AG10803 (cell line): ENCODE measurements around the gene PSMA2.

Experiments
- DNase-seq: peaks from one replicate; pipeline ENCODE4 v3.0.0; 2010; ENCODE audit warnings: low read depth
- H3K4me3 ChIP-seq: 2 replicates; pipeline ENCODE4 v1.5.1; 2011; ENCODE audit warnings: mild to moderate bottlenecking, low read length, control low read depth
- TF ChIP-seq, protein P1 (sequence below): conservative IDR thresholded peaks from 2 replicates; pipeline ENCODE4 v1.5.1; 2011; ENCODE audit warnings: mild to moderate bottlenecking, low read length, control low read depth, inconsistent platforms

The PSMA2 gene

DNA sequence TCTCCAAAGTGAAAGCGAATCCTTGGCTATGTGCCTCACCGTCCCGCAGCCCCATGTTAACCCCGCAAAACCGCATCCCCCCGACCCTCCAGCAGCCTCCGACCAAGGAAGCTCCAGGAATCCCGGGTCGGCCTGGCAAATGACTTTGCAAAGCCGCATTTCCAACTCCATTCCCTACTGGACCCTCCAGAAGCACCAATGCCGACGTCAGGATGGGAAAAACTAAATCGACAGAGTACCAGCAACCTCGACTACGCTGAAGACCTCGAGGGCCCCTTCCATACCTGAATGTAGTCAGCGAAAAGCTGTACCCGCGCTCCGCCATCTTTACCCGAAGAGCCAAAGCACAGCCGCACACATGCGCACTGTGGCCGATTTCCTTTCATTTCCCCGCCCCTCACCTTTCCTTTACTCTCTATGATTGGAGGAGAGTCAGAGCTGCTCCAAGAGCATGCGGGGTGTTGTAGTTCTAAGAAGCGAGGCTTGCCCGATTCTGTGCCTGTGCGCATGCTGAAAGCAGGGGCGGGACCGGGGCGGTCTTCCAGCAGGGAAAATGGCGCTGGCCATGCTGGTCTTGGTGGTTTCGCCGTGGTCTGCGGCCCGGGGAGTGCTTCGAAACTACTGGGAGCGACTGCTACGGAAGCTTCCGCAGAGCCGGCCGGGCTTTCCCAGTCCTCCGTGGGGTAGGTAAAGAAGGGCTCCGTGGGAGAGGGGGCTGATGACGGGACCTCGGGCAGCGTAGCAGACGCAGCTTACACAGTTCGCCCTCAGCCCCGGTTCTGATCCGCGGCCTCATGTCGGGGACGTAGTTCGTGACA, at the start of gene PSMA2, which contains the start of gene MRPL32:
TSS of gene PSMA2 (minus strand) at position 341 of the 818 bp plus-strand sequence. CDS start at position 325, 16 bp downstream.
TSS of gene MRPL32 (plus strand) at position 543 of the 818 bp plus-strand sequence. CDS start at position 554, 11 bp downstream.
- TF ChIP-seq, protein P1, sequence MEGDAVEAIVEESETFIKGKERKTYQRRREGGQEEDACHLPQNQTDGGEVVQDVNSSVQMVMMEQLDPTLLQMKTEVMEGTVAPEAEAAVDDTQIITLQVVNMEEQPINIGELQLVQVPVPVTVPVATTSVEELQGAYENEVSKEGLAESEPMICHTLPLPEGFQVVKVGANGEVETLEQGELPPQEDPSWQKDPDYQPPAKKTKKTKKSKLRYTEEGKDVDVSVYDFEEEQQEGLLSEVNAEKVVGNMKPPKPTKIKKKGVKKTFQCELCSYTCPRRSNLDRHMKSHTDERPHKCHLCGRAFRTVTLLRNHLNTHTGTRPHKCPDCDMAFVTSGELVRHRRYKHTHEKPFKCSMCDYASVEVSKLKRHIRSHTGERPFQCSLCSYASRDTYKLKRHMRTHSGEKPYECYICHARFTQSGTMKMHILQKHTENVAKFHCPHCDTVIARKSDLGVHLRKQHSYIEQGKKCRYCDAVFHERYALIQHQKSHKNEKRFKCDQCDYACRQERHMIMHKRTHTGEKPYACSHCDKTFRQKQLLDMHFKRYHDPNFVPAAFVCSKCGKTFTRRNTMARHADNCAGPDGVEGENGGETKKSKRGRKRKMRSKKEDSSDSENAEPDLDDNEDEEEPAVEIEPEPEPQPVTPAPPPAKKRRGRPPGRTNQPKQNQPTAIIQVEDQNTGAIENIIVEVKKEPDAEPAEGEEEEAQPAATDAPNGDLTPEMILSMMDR: no peak
- peak within 1 kb of the TSS; percentile 86 for H3K4me3 ChIP-seq
- DNase-seq: peak; percentile 97

DNA sequence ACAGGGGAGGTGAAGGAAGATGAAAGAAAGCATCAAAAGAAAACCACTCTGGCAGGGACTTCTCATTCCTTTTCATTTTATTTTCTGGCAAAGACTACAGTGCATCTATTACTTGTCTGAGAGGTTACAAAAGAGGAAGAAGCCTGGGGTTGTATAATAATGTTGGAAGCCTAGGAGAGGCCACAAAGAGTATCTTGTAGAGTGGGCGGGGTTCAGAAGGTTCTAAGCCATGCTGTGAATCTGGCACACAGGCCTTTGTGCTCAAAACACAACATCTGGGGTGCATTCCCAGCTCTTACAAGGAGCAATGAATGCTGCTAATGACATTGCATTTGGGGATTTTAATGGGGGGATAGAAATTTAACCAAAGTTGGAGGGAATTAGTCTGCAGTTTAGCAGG, 49.6 kb upstream of the PSMA2 start:
- peak; percentile 37 for DNase-seq
- TF ChIP-seq, protein P1: no peak
- H3K4me3 ChIP-seq: no peak overlapping the region

DNA sequence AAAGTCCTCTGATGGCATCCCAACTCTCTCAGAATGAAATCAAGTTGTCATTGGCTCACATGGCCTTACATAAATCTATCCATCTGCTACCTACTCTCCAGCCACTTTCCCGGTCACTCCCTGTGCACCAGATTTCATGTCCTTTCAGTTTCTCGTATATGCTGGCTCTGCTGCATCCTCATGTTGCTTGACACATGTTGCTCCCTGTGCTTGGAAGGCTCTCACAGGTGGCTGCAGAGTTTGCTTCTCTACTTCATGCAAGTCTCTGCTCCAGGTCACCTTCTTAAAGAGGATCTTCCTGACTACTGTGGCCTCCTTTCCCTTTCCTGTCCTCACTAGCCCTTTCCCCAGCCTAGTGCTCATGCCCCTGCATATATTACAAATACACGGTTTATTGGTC, 48.5 kb upstream of the PSMA2 start:
- DNase-seq: no peak
- TF ChIP-seq, protein P1: no peak
- H3K4me3 ChIP-seq: no peak overlapping the region

DNA sequence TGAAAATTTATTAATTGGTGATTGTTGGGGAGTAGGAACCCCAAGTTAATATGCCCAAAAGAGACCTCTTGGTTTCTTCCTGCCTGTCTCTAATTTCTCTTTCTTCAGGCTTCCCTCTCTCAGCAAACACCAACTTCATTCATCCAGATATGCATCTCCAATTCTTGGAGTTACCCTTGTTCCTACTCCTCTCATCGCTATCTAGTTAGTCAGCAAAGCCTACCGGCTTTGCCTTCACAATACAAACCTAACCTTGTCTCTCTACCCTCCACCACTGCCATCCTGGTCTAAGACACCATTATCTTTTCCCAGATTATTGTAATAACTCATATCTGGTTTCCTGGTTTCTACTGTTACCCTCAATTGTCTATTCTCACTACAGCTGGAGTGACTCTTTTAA, 48.1 kb upstream of the PSMA2 start:
- H3K4me3 ChIP-seq: no peak overlapping the region
- no peak for DNase-seq
- TF ChIP-seq, protein P1: no peak

DNA sequence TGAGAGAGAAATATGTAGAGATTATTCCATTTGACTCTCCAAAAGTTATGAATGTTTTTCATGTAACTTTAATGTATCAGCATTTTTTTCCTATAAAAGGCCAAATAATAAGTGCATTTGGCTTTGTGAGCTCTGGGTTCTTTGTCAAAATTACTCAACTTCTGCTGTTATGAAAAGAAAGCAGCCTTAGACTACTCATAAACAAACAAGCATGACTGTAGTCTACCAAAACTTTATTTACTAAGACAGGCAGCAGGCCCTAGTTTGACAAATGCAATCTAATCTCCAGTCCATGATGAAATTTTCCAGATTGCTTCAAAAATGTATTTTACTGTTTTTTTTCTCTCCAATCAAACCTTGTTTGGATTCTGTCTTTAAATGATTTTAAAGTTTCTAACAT, 46.5 kb upstream of the PSMA2 start:
- TF ChIP-seq, protein P1: no peak

DNA sequence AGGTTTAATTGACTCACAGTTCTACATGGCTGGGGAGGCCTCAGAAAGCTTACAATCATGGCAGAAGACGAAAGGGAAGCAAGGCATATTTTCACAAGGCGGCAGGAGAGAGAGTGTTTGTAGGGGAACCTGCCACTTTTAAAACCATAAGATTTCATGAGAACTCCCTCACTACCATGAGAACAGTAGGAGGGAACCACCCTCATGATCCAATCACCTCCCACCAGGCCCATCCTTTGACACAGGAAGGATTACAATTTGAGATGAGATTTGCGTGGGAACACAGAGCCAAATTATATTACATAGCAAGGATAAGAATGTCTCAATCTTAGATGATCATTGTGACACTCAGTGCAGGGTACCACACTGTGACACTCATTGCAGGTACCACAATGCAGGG, 44.4 kb upstream of the PSMA2 start:
- no peak overlapping the region for H3K4me3 ChIP-seq
- TF ChIP-seq, protein P1: no peak
- DNase-seq: no peak

More for the DNA sequence above, 46.5 kb upstream of the PSMA2 start:
- H3K4me3 ChIP-seq: no peak overlapping the region
- DNase-seq: no peak
